ENCODE results near the gene KCNH6. TPM values are rescaled to one million over a fixed set of nuclear protein-coding genes. Genes with fewer than 3 reads are reported as not detected.

The KCNH6 gene
- total RNA-seq, 2 donors from 2014 or later = 0.78 TPM; not detected in 1

GRCh38 chr17:63578027-63578768 lies 55.0 kb downstream of the KCNH6 start:
- H3K27me3 ChIP-seq = no peaks in the 10 kb centered on the region
- DNase-seq (no peak), ATAC-seq (no peak)
- H3K36me3 ChIP-seq (replicated peaks in 1 of 2; ENCODE audit: insufficient read depth in 1 of 2, low read depth in 2 of 2) = peaks cover 0 to 3% of the 10 kb centered on the region in 2 donors
- TF ChIP-seq CTCF (IDR thresholded peaks at IDR 0.05) (no peak), POLR2A (IDR thresholded peaks at IDR 0.05) (no peak)
- no peak overlapping the region for H3K4me3 ChIP-seq
- H3K4me1 ChIP-seq = peaks cover 26% of the 10 kb centered on the region
- no peaks in the 10 kb centered on the region for H3K9me3 ChIP-seq
- intact Hi-C loops (cut with DNase I) = no loop called here
- H3K27ac ChIP-seq = no peak overlapping the region
- 76 to 89% methylated on average over 7 of the region's 7 CpGs for WGBS, 2 donors

- ATAC-seq = no peak
- 52 to 66% methylated on average over 5 of the region's 5 CpGs for WGBS, 2 donors
- Histone ChIP-seq H3K4me1 (peaks cover 26% of the 10 kb centered on the region), H3K27me3 (no peaks in the 10 kb centered on the region), H3K27ac (peak overlapping the region in 2 of 4 donors; percentile 4 to 53), H3K4me3 (no peak overlapping the region), H3K36me3 (replicated peaks in 1 of 2; ENCODE audit: insufficient read depth in 1 of 2, low read depth in 2 of 2) (peaks cover 0 to 6% of the 10 kb centered on the region in 2 donors), H3K9me3 (no peaks in the 10 kb centered on the region)
- intact Hi-C loops (cut with DNase I) = no loop called here
- TF ChIP-seq CTCF (IDR thresholded peaks at IDR 0.05) (no peak), POLR2A (IDR thresholded peaks at IDR 0.05) (no peak)
- DNase-seq = no peak
Observed at GRCh38 chr17:63578769-63579111, 55.6 kb downstream of the KCNH6 start.

GRCh38 chr17:63579633-63580032 lies 56.5 kb downstream of the KCNH6 start:
- WGBS, 2 donors = 54 to 57% methylated on average over 11 of the region's 11 CpGs
- H3K9me3 ChIP-seq = no peaks in the 10 kb centered on the region
- no peaks in the 10 kb centered on the region for H3K27me3 ChIP-seq
- H3K4me1 ChIP-seq = peaks cover 26% of the 10 kb centered on the region
- ATAC-seq (no peak), DNase-seq (peak in 3 of 4 donors; percentile 22 to 49 (median 34))
- H3K4me3 ChIP-seq = no peak overlapping the region
- peak overlapping the region in 2 of 4 donors; percentile 4 to 53 for H3K27ac ChIP-seq
- intact Hi-C loops (cut with DNase I) = no loop called here
- H3K36me3 ChIP-seq (replicated peaks in 1 of 2; ENCODE audit: insufficient read depth in 1 of 2, low read depth in 2 of 2) = peaks cover 0 to 9% of the 10 kb centered on the region in 2 donors
- TF ChIP-seq CTCF (IDR thresholded peaks at IDR 0.05) (no peak), POLR2A (IDR thresholded peaks at IDR 0.05) (no peak)

GRCh38 chr17:63587770-63588169 lies 64.6 kb downstream of the KCNH6 start:
- Histone ChIP-seq H3K9me3 (no peaks in the 10 kb centered on the region), H3K27ac (no peak overlapping the region), H3K4me1 (no peaks in the 10 kb centered on the region), H3K27me3 (no peaks in the 10 kb centered on the region), H3K36me3 (replicated peaks in 1 of 2; ENCODE audit: insufficient read depth in 1 of 2, low read depth in 2 of 2) (peaks cover 3 to 31% of the 10 kb centered on the region in 2 donors), H3K4me3 (no peak overlapping the region)
- 95 to 96% methylated on average over 5 of the region's 5 CpGs for WGBS, 2 donors
- no peak for TF ChIP-seq POLR2A (IDR thresholded peaks at IDR 0.05)
- no peak for TF ChIP-seq CTCF (IDR thresholded peaks at IDR 0.05)
- DNase-seq (no peak), ATAC-seq (no peak)
- intact Hi-C loops (cut with DNase I) = no loop called here

- Histone ChIP-seq H3K27ac (no peak overlapping the region), H3K27me3 (no peaks in the 10 kb centered on the region), H3K4me1 (no peaks in the 10 kb centered on the region), H3K36me3 (replicated peaks in 1 of 2; ENCODE audit: insufficient read depth in 1 of 2, low read depth in 2 of 2) (peaks cover 3 to 25% of the 10 kb centered on the region in 2 donors), H3K9me3 (no peaks in the 10 kb centered on the region), H3K4me3 (no peak overlapping the region)
- DNase-seq = no peak
- no peak for ATAC-seq
- intact Hi-C loops (cut with DNase I) = no loop called here
- no peak for TF ChIP-seq CTCF (IDR thresholded peaks at IDR 0.05)
- WGBS, 2 donors = 84 to 91% methylated on average over 11 of the region's 11 CpGs
Observed at GRCh38 chr17:63588797-63589196, 65.6 kb downstream of the KCNH6 start.

Data from body of pancreas (tissue), 4 donors.